ENCODE data around the gene WDFY3.

DNA sequence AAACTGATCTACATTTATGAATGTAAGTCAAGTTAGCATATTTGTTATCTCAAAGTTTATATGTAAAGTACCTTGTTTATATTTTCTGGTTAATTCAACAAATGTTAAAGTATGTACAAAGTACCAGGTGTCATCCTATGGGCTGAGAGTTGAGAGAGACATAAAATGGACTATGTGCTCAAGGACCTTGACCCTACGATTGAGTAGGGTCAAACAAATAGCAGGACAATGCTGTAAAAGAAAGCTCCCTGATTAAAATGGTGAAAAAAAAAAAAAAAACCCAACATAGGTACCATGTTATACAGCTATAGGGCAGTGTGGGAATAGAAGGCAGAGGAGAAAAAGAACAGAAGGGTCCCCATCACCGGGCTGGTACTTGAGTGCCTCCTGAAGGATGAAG, 260.2 kb downstream of the WDFY3 start:
- TF ChIP-seq, protein P1, sequence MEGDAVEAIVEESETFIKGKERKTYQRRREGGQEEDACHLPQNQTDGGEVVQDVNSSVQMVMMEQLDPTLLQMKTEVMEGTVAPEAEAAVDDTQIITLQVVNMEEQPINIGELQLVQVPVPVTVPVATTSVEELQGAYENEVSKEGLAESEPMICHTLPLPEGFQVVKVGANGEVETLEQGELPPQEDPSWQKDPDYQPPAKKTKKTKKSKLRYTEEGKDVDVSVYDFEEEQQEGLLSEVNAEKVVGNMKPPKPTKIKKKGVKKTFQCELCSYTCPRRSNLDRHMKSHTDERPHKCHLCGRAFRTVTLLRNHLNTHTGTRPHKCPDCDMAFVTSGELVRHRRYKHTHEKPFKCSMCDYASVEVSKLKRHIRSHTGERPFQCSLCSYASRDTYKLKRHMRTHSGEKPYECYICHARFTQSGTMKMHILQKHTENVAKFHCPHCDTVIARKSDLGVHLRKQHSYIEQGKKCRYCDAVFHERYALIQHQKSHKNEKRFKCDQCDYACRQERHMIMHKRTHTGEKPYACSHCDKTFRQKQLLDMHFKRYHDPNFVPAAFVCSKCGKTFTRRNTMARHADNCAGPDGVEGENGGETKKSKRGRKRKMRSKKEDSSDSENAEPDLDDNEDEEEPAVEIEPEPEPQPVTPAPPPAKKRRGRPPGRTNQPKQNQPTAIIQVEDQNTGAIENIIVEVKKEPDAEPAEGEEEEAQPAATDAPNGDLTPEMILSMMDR (IDR thresholded peaks at IDR 0.05) = no peak
- no peak for TF ChIP-seq EP300 (IDR thresholded peaks at IDR 0.05)
- no peak for TF ChIP-seq POLR2A (IDR thresholded peaks at IDR 0.05)
- no peak for TF ChIP-seq POLR2AphosphoS5 (IDR thresholded peaks at IDR 0.05)

All from sigmoid colon (tissue), 4 donors.